GM12873 (cell line): ENCODE results near the gene TMEM198.

ENCODE experiments used
- CTCF ChIP-seq: IDR thresholded peaks from 2 replicates; pipeline ENCODE4 v1.5.1; 2012; ENCODE audit warnings: low read depth, mild to moderate bottlenecking, moderate library complexity, low read length, control low read depth; ENCODE audit not compliant: insufficient read depth; ENCODE audit errors: missing control alignments

The TMEM198 gene

GRCh38 chr2:219537657-219538488 is 6.0 kb upstream of the TMEM198 start:
- no peak for TF ChIP-seq CTCF

- no peak for TF ChIP-seq CTCF
These were observed 5.3 kb upstream of the TMEM198 start for GRCh38 chr2:219538504-219538951.

- no peak for TF ChIP-seq CTCF
These were observed 4.7 kb upstream of the TMEM198 start for GRCh38 chr2:219538956-219539788.

- TF ChIP-seq CTCF: no peak
These were observed 3.7 kb upstream of the TMEM198 start for GRCh38 chr2:219539926-219540678.

- TF ChIP-seq CTCF: no peak
These were observed 2.9 kb upstream of the TMEM198 start for GRCh38 chr2:219540784-219541504.

GRCh38 chr2:219541611-219542180 is 2.1 kb upstream of the TMEM198 start:
- peak; percentile 90 for TF ChIP-seq CTCF
